AG10803 (cell line): ENCODE measurements around the gene FAM219A.
A peak's percentile ranks its signal among the peaks of the same experiment; 100 is the strongest.

ENCODE experiments used
- DNase-seq: peaks from one replicate; pipeline ENCODE4 v3.0.0; 2010; ENCODE audit warnings: low read depth
- H3K4me3 ChIP-seq: 2 replicates; pipeline ENCODE4 v1.5.1; 2011; ENCODE audit warnings: mild to moderate bottlenecking, low read length, control low read depth
- CTCF ChIP-seq: conservative IDR thresholded peaks from 2 replicates; pipeline ENCODE4 v1.5.1; 2011; ENCODE audit warnings: mild to moderate bottlenecking, low read length, control low read depth, inconsistent platforms

The FAM219A gene

GRCh38 chr9:34403554-34404380 is 54.6 kb downstream of the FAM219A start:
- peak; percentile 56 for DNase-seq
- peak; percentile 100 for TF ChIP-seq CTCF
- no peak overlapping the region for H3K4me3 ChIP-seq

GRCh38 chr9:34400686-34401602 is 57.4 kb downstream of the FAM219A start:
- no peak for DNase-seq
- TF ChIP-seq CTCF: no peak
- H3K4me3 ChIP-seq: no peak overlapping the region

DNA sequence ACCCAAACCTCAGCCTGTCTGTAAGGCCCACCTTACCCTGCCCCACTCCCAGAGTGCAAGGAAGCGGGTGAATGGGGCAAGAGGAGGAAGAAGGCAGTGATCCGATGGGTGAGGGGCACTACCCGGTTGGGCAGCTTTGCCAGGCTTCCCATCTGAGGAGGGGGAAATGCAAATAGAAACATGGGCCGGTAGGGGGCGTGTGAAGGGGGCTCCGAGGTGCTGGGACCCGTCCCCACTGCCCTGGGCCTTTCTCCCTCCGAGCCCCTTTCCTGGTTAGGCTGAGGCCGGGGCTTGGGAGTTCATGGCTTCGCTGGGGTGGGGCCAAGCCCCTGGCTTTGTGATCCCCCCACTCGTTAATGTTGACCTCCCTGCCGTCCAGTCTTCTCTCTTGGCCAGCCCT is 58.1 kb downstream of the FAM219A start:
- TF ChIP-seq CTCF: no peak
- DNase-seq: no peak
- H3K4me3 ChIP-seq: no peak overlapping the region

DNA sequence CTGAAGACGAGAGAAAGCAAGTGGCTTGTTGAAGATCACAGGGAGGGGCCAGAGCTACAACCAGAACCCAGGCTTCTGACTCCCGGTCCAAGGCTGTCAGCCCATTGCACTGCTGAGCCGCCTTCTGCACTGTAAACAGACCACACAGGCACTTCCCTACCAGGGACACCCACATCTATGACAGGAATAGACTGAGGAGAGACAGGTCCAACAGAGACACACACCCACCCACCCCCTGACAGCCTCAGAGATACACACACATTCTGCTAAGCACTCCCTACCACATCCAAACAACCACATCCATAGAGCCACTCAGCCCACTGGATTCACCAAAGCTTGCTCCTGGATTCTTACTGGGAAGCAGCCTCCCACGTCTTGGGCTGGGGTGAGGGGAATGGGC is 58.6 kb downstream of the FAM219A start:
- TF ChIP-seq CTCF: no peak
- H3K4me3 ChIP-seq: no peak overlapping the region
- no peak for DNase-seq

DNA sequence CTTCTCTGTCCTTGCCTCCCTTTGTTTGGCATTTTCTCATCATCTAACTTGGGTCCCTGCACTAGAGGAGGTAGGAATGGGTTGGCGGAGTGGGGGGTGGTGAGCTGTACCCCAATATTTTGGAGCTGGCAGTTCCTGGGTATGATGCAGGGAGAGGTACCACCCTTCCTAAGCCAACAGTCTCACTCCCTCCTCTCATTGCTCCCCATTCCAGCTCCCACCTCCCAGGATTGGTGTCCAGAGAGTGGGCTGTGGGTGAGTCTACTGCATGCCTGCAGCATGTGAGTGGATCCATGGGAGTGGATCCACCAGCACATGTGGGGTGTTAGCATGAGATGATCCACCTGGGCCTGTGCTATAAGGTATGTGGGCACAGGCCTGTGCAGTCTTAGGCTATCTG is 59.5 kb downstream of the FAM219A start:
- TF ChIP-seq CTCF: no peak
- no peak for DNase-seq
- H3K4me3 ChIP-seq: no peak overlapping the region

- TF ChIP-seq CTCF: no peak
- no peak for DNase-seq
- H3K4me3 ChIP-seq: no peak overlapping the region
Observed at GRCh38 chr9:34396276-34397214, 61.8 kb downstream of the FAM219A start.
